ENCODE results near the gene CDKL2.

DNA sequence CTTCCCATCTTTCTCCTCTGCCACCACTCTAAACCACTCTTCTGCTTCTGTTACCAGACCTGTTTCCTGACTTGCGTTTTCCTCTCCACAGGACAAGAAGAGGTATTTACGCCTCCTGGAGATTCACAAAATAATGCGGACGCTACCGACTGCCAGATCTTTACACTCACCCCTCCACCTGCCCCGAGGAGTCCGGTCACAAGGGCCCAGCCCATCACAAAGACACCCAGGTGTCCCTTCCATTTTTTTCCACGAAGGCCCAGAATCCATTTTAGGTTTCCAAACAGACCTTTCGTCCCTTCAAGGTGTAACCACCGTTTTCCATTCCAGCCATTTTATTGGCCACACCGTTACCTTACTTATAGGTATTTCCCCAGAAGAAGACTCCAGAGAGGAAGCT lies 66.3 kb downstream of the CDKL2 start:
- TF ChIP-seq, protein P1, sequence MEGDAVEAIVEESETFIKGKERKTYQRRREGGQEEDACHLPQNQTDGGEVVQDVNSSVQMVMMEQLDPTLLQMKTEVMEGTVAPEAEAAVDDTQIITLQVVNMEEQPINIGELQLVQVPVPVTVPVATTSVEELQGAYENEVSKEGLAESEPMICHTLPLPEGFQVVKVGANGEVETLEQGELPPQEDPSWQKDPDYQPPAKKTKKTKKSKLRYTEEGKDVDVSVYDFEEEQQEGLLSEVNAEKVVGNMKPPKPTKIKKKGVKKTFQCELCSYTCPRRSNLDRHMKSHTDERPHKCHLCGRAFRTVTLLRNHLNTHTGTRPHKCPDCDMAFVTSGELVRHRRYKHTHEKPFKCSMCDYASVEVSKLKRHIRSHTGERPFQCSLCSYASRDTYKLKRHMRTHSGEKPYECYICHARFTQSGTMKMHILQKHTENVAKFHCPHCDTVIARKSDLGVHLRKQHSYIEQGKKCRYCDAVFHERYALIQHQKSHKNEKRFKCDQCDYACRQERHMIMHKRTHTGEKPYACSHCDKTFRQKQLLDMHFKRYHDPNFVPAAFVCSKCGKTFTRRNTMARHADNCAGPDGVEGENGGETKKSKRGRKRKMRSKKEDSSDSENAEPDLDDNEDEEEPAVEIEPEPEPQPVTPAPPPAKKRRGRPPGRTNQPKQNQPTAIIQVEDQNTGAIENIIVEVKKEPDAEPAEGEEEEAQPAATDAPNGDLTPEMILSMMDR (IDR thresholded peaks at IDR 0.05) = no peak
- TF ChIP-seq POLR2A (IDR thresholded peaks at IDR 0.05) = no peak

All from testis (tissue), 2 donors.